Measurements from ENCODE around the gene TBCK. TPM values are rescaled to one million over a fixed set of nuclear protein-coding genes. Genes with fewer than 3 reads are reported as not detected.

Gene TBCK
- total and polyA plus RNA-seq, 2 of the 13 experiments (the other 11 are each of a cell fraction or from before 2014, with no cell fraction given) = 51.0 to 62.4 TPM

- TF ChIP-seq ZNF512 (CRISPR knock-in tag; IDR thresholded peaks at IDR 0.05) (no peak), ZNF253 (CRISPR knock-in tag; IDR thresholded peaks at IDR 0.05; ENCODE audit: borderline replicate concordance) (no peak), MTERF4 (CRISPR knock-in tag; IDR thresholded peaks at IDR 0.05) (no peak), MXD4 (CRISPR knock-in tag; IDR thresholded peaks at IDR 0.05) (no peak), SOX13 (IDR thresholded peaks at IDR 0.05) (no peak), SOX13 (CRISPR knock-in tag; conservative IDR thresholded peaks at IDR 0.05 in 1 of 2, IDR thresholded peaks at IDR 0.05 in 1 of 2) (0 out of 4 replicates have a peak, but pooled peaks of 1 of the 2 experiments have one; percentile 7), ZNF264 (CRISPR knock-in tag; IDR thresholded peaks at IDR 0.05) (no peak), ZFP41 (CRISPR knock-in tag; IDR thresholded peaks at IDR 0.05; ENCODE audit: borderline replicate concordance) (no peak), PRDM4 (CRISPR knock-in tag; IDR thresholded peaks at IDR 0.05; ENCODE audit: borderline replicate concordance) (no peak), TOE1 (CRISPR knock-in tag; IDR thresholded peaks at IDR 0.05) (no peak), LBX2 (CRISPR knock-in tag; IDR thresholded peaks at IDR 0.05; ENCODE audit: borderline replicate concordance) (no peak), MEIS1 (CRISPR knock-in tag; IDR thresholded peaks at IDR 0.05; ENCODE audit: borderline replicate concordance) (no peak)
Measured at GRCh38 chr4:106320235-106320634, 4.2 kb upstream of the TBCK start (continued).
